Brain microvascular endothelial cell (primary cell): Measurements from ENCODE around the gene CTR9.

Source experiments
- DNase-seq: peaks from one replicate; pipeline ENCODE4 v3.0.0-alpha.2; 2020
- H3K27ac ChIP-seq: fragments of 250-450 bp; sonication (Bioruptor Pico); 2 replicates; pipeline ENCODE4 v1.5.1; 2020; ENCODE audit warnings: mild to moderate bottlenecking, moderate library complexity
- H3K27me3 ChIP-seq: fragments of 250-450 bp; sonication (Bioruptor Pico); replicated peaks from 2 replicates; pipeline ENCODE4 v1.5.1; 2020; ENCODE audit warnings: mild to moderate bottlenecking
- H3K36me3 ChIP-seq: fragments of 250-450 bp; sonication (Bioruptor Pico); replicated peaks from 2 replicates; pipeline ENCODE4 v1.5.1; 2020; ENCODE audit warnings: mild to moderate bottlenecking
- H3K4me3 ChIP-seq: 2 replicates; pipeline ENCODE4 v1.5.1; 2011; ENCODE audit warnings: low read depth, mild to moderate bottlenecking, control low read depth, low read length, moderate library complexity
- CTCF ChIP-seq: IDR thresholded peaks from 2 replicates; pipeline ENCODE4 v1.5.1; 2011; ENCODE audit warnings: low read depth, mild to moderate bottlenecking, moderate library complexity, low read length, control low read depth, inconsistent platforms; ENCODE audit errors: missing control alignments
- in situ Hi-C: cut with HindIII; loops from 2 replicates; pipeline ENCODE4 v1.10.0; 2017; ENCODE audit warnings: low sequenced_read_pairs, low pct_ligation_motif_present

Gene CTR9

DNA sequence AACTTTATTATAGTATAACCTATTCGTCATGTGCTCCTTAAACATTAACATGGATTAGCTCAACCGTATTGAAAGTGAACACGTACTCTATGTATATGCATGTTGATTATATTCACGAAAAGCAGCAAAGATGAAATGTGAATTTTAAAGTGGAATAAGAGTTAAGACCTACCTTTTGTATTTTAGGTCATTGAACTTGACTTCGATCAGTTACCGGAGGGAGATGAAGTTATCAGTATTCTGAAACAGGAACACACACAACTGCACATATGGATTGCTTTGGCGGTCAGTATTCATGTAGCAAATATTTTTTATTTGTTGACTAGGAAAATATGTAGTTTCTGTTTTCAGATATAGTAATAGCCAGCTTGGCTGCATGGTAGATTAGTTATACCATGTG, 1.4 kb downstream of the CTR9 start:
- in situ Hi-C loops = no loop called here

GRCh38 chr11:10758957-10759356, 7.9 kb downstream of the CTR9 start:
- peaks cover 42% of the 10 kb centered on the region for H3K36me3 ChIP-seq
- TF ChIP-seq CTCF = no peak

More for the DNA sequence above, 1.4 kb downstream of the CTR9 start:
- DNase-seq = no peak
- no peak overlapping the region for H3K27ac ChIP-seq
- no peaks in the 10 kb centered on the region for H3K27me3 ChIP-seq
- no peak overlapping the region for H3K4me3 ChIP-seq
- peaks cover 8% of the 10 kb centered on the region for H3K36me3 ChIP-seq
- TF ChIP-seq CTCF = no peak

DNA sequence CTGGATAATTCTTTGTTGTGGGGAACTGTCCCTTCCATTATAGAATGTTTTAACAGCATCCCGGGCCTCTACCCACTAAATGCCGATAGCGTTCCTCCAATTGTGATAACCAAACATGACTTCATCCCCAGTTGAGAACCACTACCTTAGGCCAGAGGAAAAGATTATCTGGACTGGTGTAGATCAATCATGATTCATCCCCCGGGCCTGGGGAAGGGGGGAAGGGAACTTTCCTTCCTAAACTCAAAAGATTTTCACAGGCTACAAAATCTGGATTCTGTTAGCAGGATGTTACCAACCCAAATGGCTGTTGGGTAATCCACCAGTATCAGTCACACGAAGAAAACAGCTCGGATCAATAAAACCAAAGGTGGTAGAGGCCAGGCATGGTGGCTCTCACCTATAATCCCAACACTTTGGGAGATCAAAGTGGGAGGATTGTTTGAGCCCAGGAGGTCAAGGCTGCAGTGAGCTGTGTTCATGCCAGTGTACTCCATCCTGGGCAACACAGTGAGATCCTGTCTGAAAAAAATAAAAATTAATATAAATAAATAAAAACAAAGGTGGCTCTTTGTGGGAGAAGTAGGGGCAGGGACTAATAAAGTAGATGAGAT, 10.1 kb downstream of the CTR9 start:
- DNase-seq = no peak
- H3K36me3 ChIP-seq = peaks cover 46% of the 10 kb centered on the region
- TF ChIP-seq CTCF = no peak
- no peak overlapping the region for H3K27ac ChIP-seq
- in situ Hi-C loops = no loop called here
- no peaks in the 10 kb centered on the region for H3K27me3 ChIP-seq
- no peak overlapping the region for H3K4me3 ChIP-seq

More at GRCh38 chr11:10758957-10759356, 7.9 kb downstream of the CTR9 start:
- Histone ChIP-seq H3K4me3 (no peak overlapping the region), H3K27ac (no peak overlapping the region), H3K27me3 (no peaks in the 10 kb centered on the region)
- in situ Hi-C loops = no loop called here
- DNase-seq = no peak

- Histone ChIP-seq H3K4me3 (no peak overlapping the region), H3K36me3 (peaks cover 55% of the 10 kb centered on the region), H3K27ac (no peak overlapping the region), H3K27me3 (no peaks in the 10 kb centered on the region)
- no peak for TF ChIP-seq CTCF
- no peak for DNase-seq
- in situ Hi-C loops = no loop called here
Measured at GRCh38 chr11:10762185-10762584, 11.1 kb downstream of the CTR9 start.

GRCh38 chr11:10762913-10763421, 11.9 kb downstream of the CTR9 start:
- no peak for DNase-seq
- in situ Hi-C loops = no loop called here
- H3K36me3 ChIP-seq = peaks cover 54% of the 10 kb centered on the region
- no peak for TF ChIP-seq CTCF
- no peak overlapping the region for H3K4me3 ChIP-seq
- no peak overlapping the region for H3K27ac ChIP-seq
- H3K27me3 ChIP-seq = no peaks in the 10 kb centered on the region

DNA sequence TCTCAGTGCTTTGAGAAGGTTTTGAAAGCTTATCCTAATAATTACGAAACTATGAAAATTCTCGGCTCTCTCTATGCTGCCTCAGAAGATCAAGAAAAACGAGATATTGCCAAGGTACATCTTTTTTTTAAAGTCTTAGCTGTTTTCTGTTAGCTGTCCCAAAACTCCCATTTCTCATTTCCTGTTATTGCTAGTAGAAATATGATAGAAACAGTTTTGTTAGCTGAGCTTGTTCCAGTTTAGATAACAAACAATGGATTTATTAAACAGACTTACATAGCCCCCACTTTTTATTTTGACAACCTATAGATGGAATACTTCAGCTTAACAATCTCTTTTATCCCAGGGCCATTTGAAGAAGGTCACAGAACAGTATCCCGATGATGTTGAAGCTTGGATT, 12.7 kb downstream of the CTR9 start:
- no peak for TF ChIP-seq CTCF
- DNase-seq = no peak
- in situ Hi-C loops = no loop called here
- Histone ChIP-seq H3K4me3 (no peak overlapping the region), H3K36me3 (peaks cover 53% of the 10 kb centered on the region), H3K27me3 (no peaks in the 10 kb centered on the region), H3K27ac (no peak overlapping the region)
